ENCODE data around the gene FANCC. TPM values are rescaled to one million over a fixed set of nuclear protein-coding genes. Genes with fewer than 3 reads are reported as not detected.

The FANCC gene
- total RNA-seq, 1 donor, result 5.4 TPM

DNA sequence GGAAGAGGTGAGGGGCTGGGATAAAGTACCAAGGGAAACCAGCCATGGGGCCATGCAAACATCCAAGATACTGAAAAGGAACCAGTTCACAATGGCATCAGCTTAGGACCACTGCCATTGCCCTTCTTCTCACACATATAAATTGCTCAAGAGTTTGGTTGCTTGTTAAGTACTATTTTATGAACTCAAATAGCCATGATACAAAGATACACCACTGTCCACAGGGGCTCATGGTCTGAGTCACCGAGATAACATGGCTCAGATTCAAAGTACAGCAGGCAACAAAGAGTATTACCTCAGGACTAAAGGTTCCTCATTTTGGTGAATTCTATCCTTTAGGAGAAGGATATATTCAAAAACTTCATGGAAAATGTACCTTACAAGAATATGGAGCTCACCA, 55.6 kb downstream of the FANCC start:
- Histone ChIP-seq H3K4me3 (ENCODE audit: insufficient read depth, low read length) (no peak overlapping the region), H4K20me1 (ENCODE audit: insufficient read depth, low read length) (no peaks in the 10 kb centered on the region), H3K4me2 (ENCODE audit: insufficient read depth, low read length) (no peak overlapping the region), H2AFZ (ENCODE audit: low read length) (no peak overlapping the region), H3K27ac (ENCODE audit: low read depth, low read length) (no peak overlapping the region), H3K36me3 (ENCODE audit: insufficient read depth, low read length) (no peaks in the 10 kb centered on the region), H3K27me3 (ENCODE audit: insufficient read depth, low read length) (no peaks in the 10 kb centered on the region), H3K4me1 (ENCODE audit: insufficient read depth, low read length) (peaks cover 7% of the 10 kb centered on the region), H3K79me2 (ENCODE audit: insufficient read depth, low read length) (no peaks in the 10 kb centered on the region), H3K9me3 (ENCODE audit: low read depth, low read length) (no peaks in the 10 kb centered on the region)
- DNase-seq (ENCODE audit: insufficient read length, low spot score, missing footprints), result no peak
- TF ChIP-seq, protein P1, sequence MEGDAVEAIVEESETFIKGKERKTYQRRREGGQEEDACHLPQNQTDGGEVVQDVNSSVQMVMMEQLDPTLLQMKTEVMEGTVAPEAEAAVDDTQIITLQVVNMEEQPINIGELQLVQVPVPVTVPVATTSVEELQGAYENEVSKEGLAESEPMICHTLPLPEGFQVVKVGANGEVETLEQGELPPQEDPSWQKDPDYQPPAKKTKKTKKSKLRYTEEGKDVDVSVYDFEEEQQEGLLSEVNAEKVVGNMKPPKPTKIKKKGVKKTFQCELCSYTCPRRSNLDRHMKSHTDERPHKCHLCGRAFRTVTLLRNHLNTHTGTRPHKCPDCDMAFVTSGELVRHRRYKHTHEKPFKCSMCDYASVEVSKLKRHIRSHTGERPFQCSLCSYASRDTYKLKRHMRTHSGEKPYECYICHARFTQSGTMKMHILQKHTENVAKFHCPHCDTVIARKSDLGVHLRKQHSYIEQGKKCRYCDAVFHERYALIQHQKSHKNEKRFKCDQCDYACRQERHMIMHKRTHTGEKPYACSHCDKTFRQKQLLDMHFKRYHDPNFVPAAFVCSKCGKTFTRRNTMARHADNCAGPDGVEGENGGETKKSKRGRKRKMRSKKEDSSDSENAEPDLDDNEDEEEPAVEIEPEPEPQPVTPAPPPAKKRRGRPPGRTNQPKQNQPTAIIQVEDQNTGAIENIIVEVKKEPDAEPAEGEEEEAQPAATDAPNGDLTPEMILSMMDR (IDR thresholded peaks at IDR 0.05; ENCODE audit: extremely low read depth, low read depth, low read length), result no peak

DNA sequence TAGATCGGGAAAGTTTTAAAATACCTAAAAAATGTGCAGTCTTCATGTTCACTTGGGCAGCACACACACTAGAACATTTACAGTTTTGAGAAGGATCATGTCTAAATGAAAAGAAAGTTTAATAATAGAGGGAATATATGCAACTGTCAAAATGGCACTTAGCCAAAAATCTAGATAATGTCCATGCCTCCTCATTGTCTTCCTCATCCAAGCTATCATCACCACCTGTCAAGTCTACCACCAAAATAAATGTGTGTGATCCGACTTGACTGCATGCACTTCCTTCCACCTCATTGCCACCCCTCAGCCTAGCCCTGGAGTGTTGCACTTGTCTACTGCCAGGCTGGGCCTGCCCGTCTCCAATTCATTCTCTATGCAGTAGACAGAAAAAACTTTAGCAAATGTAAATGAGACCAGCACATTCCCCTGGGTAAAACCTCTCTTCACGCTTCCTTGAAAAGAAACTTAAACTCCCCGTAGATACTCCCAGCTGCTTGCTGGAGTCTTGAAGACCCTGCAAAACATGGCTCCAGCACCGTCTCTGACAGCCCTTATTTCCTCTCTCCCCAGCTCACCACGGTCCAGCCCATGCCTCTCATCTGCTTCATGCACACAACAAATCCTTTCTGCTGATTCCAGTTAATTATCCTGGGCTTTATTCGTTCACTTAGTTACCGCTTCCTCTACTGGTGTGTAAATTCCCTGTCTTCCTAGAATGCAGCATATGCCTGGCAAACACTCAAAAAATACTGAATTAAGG, 66.9 kb downstream of the FANCC start:
- TF ChIP-seq, protein P1 (IDR thresholded peaks at IDR 0.05; ENCODE audit: extremely low read depth, low read depth, low read length), result no peak
- H3K4me2 ChIP-seq (ENCODE audit: insufficient read depth, low read length), result no peak overlapping the region
- H3K79me2 ChIP-seq (ENCODE audit: insufficient read depth, low read length), result no peaks in the 10 kb centered on the region
- H3K36me3 ChIP-seq (ENCODE audit: insufficient read depth, low read length), result no peaks in the 10 kb centered on the region
- DNase-seq (ENCODE audit: insufficient read length, low spot score, missing footprints), result no peak
- H3K4me3 ChIP-seq (ENCODE audit: insufficient read depth, low read length), result no peak overlapping the region
- H3K4me1 ChIP-seq (ENCODE audit: insufficient read depth, low read length), result no peaks in the 10 kb centered on the region
- H3K27me3 ChIP-seq (ENCODE audit: insufficient read depth, low read length), result no peaks in the 10 kb centered on the region
- no peaks in the 10 kb centered on the region for H4K20me1 ChIP-seq (ENCODE audit: insufficient read depth, low read length)
- no peak overlapping the region for H2AFZ ChIP-seq (ENCODE audit: low read length)
- no peaks in the 10 kb centered on the region for H3K9me3 ChIP-seq (ENCODE audit: low read depth, low read length)
- H3K27ac ChIP-seq (ENCODE audit: low read depth, low read length), result no peak overlapping the region

DNA sequence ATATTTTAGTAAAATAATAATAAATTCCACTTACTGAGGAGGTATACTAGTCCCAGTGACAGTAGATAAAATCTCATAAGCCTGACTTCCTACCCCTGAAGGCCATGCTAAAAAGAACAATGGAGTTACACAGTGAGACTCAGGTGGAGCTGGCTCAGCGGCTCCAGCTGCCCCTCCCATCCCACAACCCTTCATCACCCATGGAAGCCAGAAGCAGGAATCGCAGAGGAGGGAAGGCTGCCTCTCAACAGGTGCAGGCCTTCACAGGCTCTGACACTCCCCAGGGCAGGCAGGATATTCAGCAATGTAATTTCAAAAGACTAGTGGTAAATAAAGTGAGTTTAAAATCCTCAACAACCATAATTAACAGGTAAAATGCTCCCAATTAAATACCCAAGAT, 67.5 kb downstream of the FANCC start:
- TF ChIP-seq, protein P1 (IDR thresholded peaks at IDR 0.05; ENCODE audit: extremely low read depth, low read depth, low read length), result no peak

DNA sequence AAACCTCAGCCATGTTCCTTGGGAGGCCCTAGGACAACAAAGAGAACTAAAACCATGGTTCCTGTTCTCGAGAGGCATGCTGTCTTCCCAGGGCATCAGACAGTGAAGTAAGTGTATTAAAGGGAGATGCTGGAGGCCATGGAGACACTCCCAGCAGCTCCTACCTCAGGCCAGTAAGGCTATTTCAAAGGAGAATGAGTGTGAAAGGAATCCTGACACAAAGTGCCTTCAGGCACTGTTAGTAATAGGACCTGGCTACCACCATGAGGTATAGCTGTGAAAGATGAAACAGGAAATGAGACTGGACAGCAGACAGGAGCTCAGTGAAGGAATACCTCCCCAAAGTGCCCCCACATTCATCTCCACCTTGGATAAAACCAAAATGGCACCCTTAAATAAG, 71.0 kb downstream of the FANCC start:
- no peak for DNase-seq (ENCODE audit: insufficient read length, low spot score, missing footprints)
- H3K9me3 ChIP-seq (ENCODE audit: low read depth, low read length), result no peaks in the 10 kb centered on the region
- H4K20me1 ChIP-seq (ENCODE audit: insufficient read depth, low read length), result no peaks in the 10 kb centered on the region
- no peak overlapping the region for H3K4me2 ChIP-seq (ENCODE audit: insufficient read depth, low read length)
- H3K27ac ChIP-seq (ENCODE audit: low read depth, low read length), result no peak overlapping the region
- H3K79me2 ChIP-seq (ENCODE audit: insufficient read depth, low read length), result no peaks in the 10 kb centered on the region
- H3K4me1 ChIP-seq (ENCODE audit: insufficient read depth, low read length), result no peaks in the 10 kb centered on the region
- H2AFZ ChIP-seq (ENCODE audit: low read length), result no peak overlapping the region
- TF ChIP-seq, protein P1 (IDR thresholded peaks at IDR 0.05; ENCODE audit: extremely low read depth, low read depth, low read length), result no peak
- H3K27me3 ChIP-seq (ENCODE audit: insufficient read depth, low read length), result no peaks in the 10 kb centered on the region
- no peaks in the 10 kb centered on the region for H3K36me3 ChIP-seq (ENCODE audit: insufficient read depth, low read length)
- H3K4me3 ChIP-seq (ENCODE audit: insufficient read depth, low read length), result no peak overlapping the region

More for the DNA sequence above, 67.5 kb downstream of the FANCC start:
- Histone ChIP-seq H3K4me1 (ENCODE audit: insufficient read depth, low read length) (no peaks in the 10 kb centered on the region), H3K36me3 (ENCODE audit: insufficient read depth, low read length) (no peaks in the 10 kb centered on the region), H3K4me2 (ENCODE audit: insufficient read depth, low read length) (no peak overlapping the region), H3K27me3 (ENCODE audit: insufficient read depth, low read length) (no peaks in the 10 kb centered on the region), H2AFZ (ENCODE audit: low read length) (no peak overlapping the region), H3K9me3 (ENCODE audit: low read depth, low read length) (no peaks in the 10 kb centered on the region), H3K4me3 (ENCODE audit: insufficient read depth, low read length) (no peak overlapping the region), H3K79me2 (ENCODE audit: insufficient read depth, low read length) (no peaks in the 10 kb centered on the region), H4K20me1 (ENCODE audit: insufficient read depth, low read length) (no peaks in the 10 kb centered on the region), H3K27ac (ENCODE audit: low read depth, low read length) (no peak overlapping the region)
- DNase-seq (ENCODE audit: insufficient read length, low spot score, missing footprints), result no peak

All from osteoblast (primary cell).